ENCODE measurements around the gene CCDC186. TPM values are rescaled to one million over a fixed set of nuclear protein-coding genes. Genes with fewer than 3 reads are reported as not detected.

The CCDC186 gene
- total RNA-seq, 1 donor from 2014 or later: 27.7 TPM

GRCh38 chr10:114110174-114110972 is 63.6 kb downstream of the CCDC186 start:
- DNase-seq (ENCODE audit: low spot score): no peak

- DNase-seq (ENCODE audit: low spot score): no peak
Measured at GRCh38 chr10:114103284-114103683, 70.7 kb downstream of the CCDC186 start.

- DNase-seq (ENCODE audit: low spot score): no peak
Measured at GRCh38 chr10:114102256-114102655, 71.7 kb downstream of the CCDC186 start.

GRCh38 chr10:114100848-114101741 is 72.9 kb downstream of the CCDC186 start:
- DNase-seq (ENCODE audit: low spot score): no peak

- no peak for DNase-seq (ENCODE audit: low spot score)
Measured at GRCh38 chr10:114096864-114097263, 77.1 kb downstream of the CCDC186 start.

GRCh38 chr10:114095559-114096337 is 78.3 kb downstream of the CCDC186 start:
- DNase-seq (ENCODE audit: low spot score): no peak

- DNase-seq (ENCODE audit: low spot score): no peak
Measured at GRCh38 chr10:114094795-114095194, 79.2 kb downstream of the CCDC186 start.

GRCh38 chr10:114087655-114088054 is 86.3 kb downstream of the CCDC186 start:
- DNase-seq (ENCODE audit: low spot score): no peak

GRCh38 chr10:114087255-114087654 is 86.7 kb downstream of the CCDC186 start:
- DNase-seq (ENCODE audit: low spot score): no peak

GRCh38 chr10:114084215-114084614 is 89.8 kb downstream of the CCDC186 start:
- no peak for DNase-seq (ENCODE audit: low spot score)

- DNase-seq (ENCODE audit: low spot score): no peak
Measured at GRCh38 chr10:114083040-114083439, 91.0 kb downstream of the CCDC186 start.

- DNase-seq (ENCODE audit: low spot score): no peak
Measured at GRCh38 chr10:114081911-114082583, 92.0 kb downstream of the CCDC186 start.

GRCh38 chr10:114079421-114079820 is 94.6 kb downstream of the CCDC186 start:
- DNase-seq (ENCODE audit: low spot score): no peak

- no peak for DNase-seq (ENCODE audit: low spot score)
Measured at GRCh38 chr10:114078346-114078745, 95.7 kb downstream of the CCDC186 start.

GRCh38 chr10:114077815-114078219 is 96.2 kb downstream of the CCDC186 start:
- no peak for DNase-seq (ENCODE audit: low spot score)

GRCh38 chr10:114077347-114077746 is 96.7 kb downstream of the CCDC186 start:
- DNase-seq (ENCODE audit: low spot score): no peak

- no peak for DNase-seq (ENCODE audit: low spot score)
Measured at GRCh38 chr10:114075093-114075492, 98.9 kb downstream of the CCDC186 start.

- no peak for DNase-seq (ENCODE audit: low spot score)
Measured at GRCh38 chr10:114073395-114074186, 100.4 kb downstream of the CCDC186 start.

- DNase-seq (ENCODE audit: low spot score): no peak
Measured at GRCh38 chr10:114071178-114071577, 102.8 kb downstream of the CCDC186 start.
